Hepatocyte (in vitro differentiated cells): Measurements from ENCODE around the gene C11orf65. TPM values are rescaled to one million over a fixed set of nuclear protein-coding genes. Genes with fewer than 3 reads are reported as not detected.
A peak's percentile ranks its signal among the peaks of the same experiment; 100 is the strongest.

ENCODE experiments used
- DNase-seq: peaks from one replicate; pipeline ENCODE4 v3.0.0-alpha.2; 2016; ENCODE audit warnings: low spot score
- H2AFZ ChIP-seq: fragments of 200-600 bp; sonication (generic); 2 replicates; pipeline ENCODE4 v1.6.0; 2016; ENCODE audit warnings: antibody characterized with exemption, mild to moderate bottlenecking
- H3K27ac ChIP-seq: fragments of 200-600 bp; sonication (generic); 2 replicates; pipeline ENCODE4 v1.5.1; 2016; ENCODE audit warnings: mild to moderate bottlenecking
- H3K27me3 ChIP-seq: fragments of 200-600 bp; sonication (generic); 2 replicates; pipeline ENCODE4 v1.6.1; 2016
- H3K36me3 ChIP-seq: fragments of 200-600 bp; sonication (generic); replicated peaks from 2 replicates; pipeline ENCODE4 v1.5.1; 2016; ENCODE audit warnings: low read depth; ENCODE audit not compliant: insufficient read depth
- H3K4me1 ChIP-seq: fragments of 200-600 bp; sonication (generic); 2 replicates; pipeline ENCODE4 v1.5.1; 2016; ENCODE audit warnings: mild to moderate bottlenecking, moderate library complexity; ENCODE audit not compliant: insufficient read depth
- H3K4me2 ChIP-seq: fragments of 200-600 bp; sonication (generic); 2 replicates; pipeline ENCODE4 v1.6.0; 2016
- H3K4me3 ChIP-seq: fragments of 200-600 bp; sonication (generic); 2 replicates; pipeline ENCODE4 v1.5.1; 2016; ENCODE audit warnings: mild to moderate bottlenecking
- H3K79me2 ChIP-seq: fragments of 200-600 bp; sonication (generic); 2 replicates; pipeline ENCODE4 v1.6.0; 2017; ENCODE audit warnings: mild to moderate bottlenecking
- H3K9me2 ChIP-seq: fragments of 200-600 bp; sonication (generic); replicated peaks from 2 replicates; pipeline ENCODE4 v1.6.0; 2017; ENCODE audit warnings: mild to moderate bottlenecking; ENCODE audit not compliant: insufficient read depth
- H3K9me3 ChIP-seq: fragments of 200-600 bp; sonication (generic); 2 replicates; pipeline ENCODE4 v1.5.1; 2016; ENCODE audit warnings: low read depth, mild to moderate bottlenecking
- H4K20me1 ChIP-seq: fragments of 200-600 bp; sonication (generic); 2 replicates; pipeline ENCODE4 v1.6.0; 2016; ENCODE audit warnings: mild to moderate bottlenecking; ENCODE audit not compliant: insufficient read depth, poor library complexity, severe bottlenecking
- CTCF ChIP-seq: fragments of 200-600 bp; sonication (generic); IDR thresholded peaks from 2 replicates; pipeline ENCODE4 v1.5.1; 2016; ENCODE audit warnings: antibody characterized with exemption, mild to moderate bottlenecking; ENCODE audit not compliant: poor library complexity
- EZH2 ChIP-seq: fragments of 200-600 bp; sonication (generic); IDR thresholded peaks from 2 replicates; pipeline ENCODE4 v1.6.1; 2016; ENCODE audit warnings: antibody characterized with exemption, mild to moderate bottlenecking, borderline replicate concordance
- EZH2phosphoT487 ChIP-seq: fragments of 200-600 bp; sonication (generic); IDR thresholded peaks from one replicate; pipeline ENCODE4 v1.6.1; 2018; ENCODE audit warnings: antibody characterized with exemption, mild to moderate bottlenecking, low read depth, moderate library complexity; ENCODE audit not compliant: unreplicated experiment, severe bottlenecking
- WGBS: methylation state at CpG from one replicate; pipeline ENCODE4 v1.1.6; 2016; ENCODE audit warnings: low lambda C conversion rate; ENCODE audit errors: missing lambda C conversion rate; 5-methylcytosine and 5-hydroxymethylcytosine counted together
- polyA plus RNA-seq: library from polyadenylated mRNA; unstranded; fragments of >200 nt; fragmentation: Nextera tagmentation; extraction: Ambion mirVana; gene quantifications from 2 replicates; pipeline ENCODE4 v1.2.1, GENCODE V29; 2016
- total RNA-seq: library from RNA; depleted of rRNA; stranded (reverse); fragments of >200 nt; gene quantifications from 2 replicates; pipeline ENCODE4 v1.2.3, GENCODE V29; 2014

The C11orf65 gene
- total RNA-seq (0.50 and 1.0 TPM in 2 replicates), polyA plus RNA-seq (0.34 and 0.40 TPM in 2 replicates)

DNA sequence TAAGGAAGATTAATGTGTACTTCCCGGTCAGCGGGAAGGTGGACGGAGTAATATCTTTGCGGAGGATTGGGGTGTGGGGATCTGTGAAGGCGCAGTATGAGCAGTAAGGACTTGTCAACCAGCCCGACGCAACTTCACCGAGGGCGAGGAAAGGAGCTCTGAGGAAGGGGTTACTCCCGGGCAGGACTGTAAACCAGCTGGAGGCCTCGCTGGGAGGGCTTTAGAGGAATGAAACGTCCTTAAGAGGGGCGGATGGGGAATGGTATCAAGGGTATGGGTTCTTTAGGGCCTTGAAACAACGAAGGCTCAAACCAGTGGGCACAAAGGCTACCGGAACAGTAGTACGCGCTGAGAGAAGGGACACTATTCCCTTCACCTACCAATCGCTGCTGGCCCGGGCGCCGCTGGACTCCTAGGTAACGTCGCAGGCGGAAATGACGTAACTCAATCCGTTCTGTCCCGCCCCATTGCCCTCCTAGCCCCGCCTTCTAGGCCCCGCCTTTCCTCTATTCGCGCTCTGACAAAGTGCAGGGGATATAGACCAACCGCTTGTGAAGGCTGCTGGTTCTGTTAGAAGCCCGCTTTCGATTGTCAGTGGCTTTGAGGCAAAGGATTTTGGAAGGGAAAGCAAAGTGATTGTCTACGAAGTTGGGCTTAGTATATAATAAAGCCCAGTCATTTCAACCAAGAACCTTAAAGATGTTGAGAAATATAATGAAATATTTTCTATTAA, at the start of gene C11orf65:
TSS of gene C11orf65 (minus strand) at position 439 of the 733 bp plus-strand sequence. CDS start 5,970 bp downstream, outside the sequence.
- WGBS: 2% methylated on average over 34 of the region's 35 CpGs
- no peaks in the 10 kb centered on the region for H3K9me2 ChIP-seq
- peak; percentile 99 for DNase-seq
- no peaks in the 10 kb centered on the region for H3K9me3 ChIP-seq
- no peaks in the 10 kb centered on the region for H3K79me2 ChIP-seq
- no peak for TF ChIP-seq EZH2phosphoT487
- TF ChIP-seq EZH2: no peak
- no peak for TF ChIP-seq CTCF
- H3K36me3 ChIP-seq: no peaks in the 10 kb centered on the region
- peak within 1 kb of the TSS; percentile 68 for H3K4me3 ChIP-seq
- H3K4me1 ChIP-seq: no peaks in the 10 kb centered on the region
- H3K4me2 ChIP-seq: peak within 1 kb of the TSS; percentile 74
- peak within 1 kb of the TSS; percentile 98 for H3K27ac ChIP-seq
- H2AFZ ChIP-seq: peak within 1 kb of the TSS; percentile 79
- H4K20me1 ChIP-seq: no peaks in the 10 kb centered on the region
- H3K27me3 ChIP-seq: no peaks in the 10 kb centered on the region

- Histone ChIP-seq H3K4me1 (no peaks in the 10 kb centered on the region), H3K9me2 (no peaks in the 10 kb centered on the region), H4K20me1 (no peaks in the 10 kb centered on the region), H3K27ac (no peak overlapping the region), H2AFZ (no peak overlapping the region), H3K36me3 (no peaks in the 10 kb centered on the region), H3K4me2 (no peak overlapping the region), H3K79me2 (no peaks in the 10 kb centered on the region), H3K9me3 (no peaks in the 10 kb centered on the region), H3K4me3 (no peak overlapping the region), H3K27me3 (no peaks in the 10 kb centered on the region)
- DNase-seq: no peak
- TF ChIP-seq EZH2phosphoT487 (no peak), CTCF (no peak), EZH2 (no peak)
- WGBS: 99% methylated on average over 4 of the region's 4 CpGs
Observed at GRCh38 chr11:108516125-108516524, 48.8 kb upstream of the C11orf65 start.

- H3K4me1 ChIP-seq: no peaks in the 10 kb centered on the region
- no peaks in the 10 kb centered on the region for H3K36me3 ChIP-seq
- no peaks in the 10 kb centered on the region for H4K20me1 ChIP-seq
- H3K27ac ChIP-seq: no peak overlapping the region
- no peaks in the 10 kb centered on the region for H3K9me2 ChIP-seq
- H3K79me2 ChIP-seq: no peaks in the 10 kb centered on the region
- no peaks in the 10 kb centered on the region for H3K9me3 ChIP-seq
- H3K27me3 ChIP-seq: no peaks in the 10 kb centered on the region
- H3K4me3 ChIP-seq: no peak overlapping the region
- TF ChIP-seq EZH2: no peak
- TF ChIP-seq EZH2phosphoT487: no peak
- TF ChIP-seq CTCF: no peak
- no peak overlapping the region for H2AFZ ChIP-seq
- H3K4me2 ChIP-seq: no peak overlapping the region
- no peak for DNase-seq
- WGBS: 90% methylated on average over 2 of the region's 2 CpGs
Observed at GRCh38 chr11:108512708-108513107, 45.4 kb upstream of the C11orf65 start.
